ENCODE data around the gene PIK3R6. TPM values are rescaled to one million over a fixed set of nuclear protein-coding genes. Genes with fewer than 3 reads are reported as not detected.

The PIK3R6 gene
- total RNA-seq, 1 donor from 2014 or later: 1.6 TPM

DNA sequence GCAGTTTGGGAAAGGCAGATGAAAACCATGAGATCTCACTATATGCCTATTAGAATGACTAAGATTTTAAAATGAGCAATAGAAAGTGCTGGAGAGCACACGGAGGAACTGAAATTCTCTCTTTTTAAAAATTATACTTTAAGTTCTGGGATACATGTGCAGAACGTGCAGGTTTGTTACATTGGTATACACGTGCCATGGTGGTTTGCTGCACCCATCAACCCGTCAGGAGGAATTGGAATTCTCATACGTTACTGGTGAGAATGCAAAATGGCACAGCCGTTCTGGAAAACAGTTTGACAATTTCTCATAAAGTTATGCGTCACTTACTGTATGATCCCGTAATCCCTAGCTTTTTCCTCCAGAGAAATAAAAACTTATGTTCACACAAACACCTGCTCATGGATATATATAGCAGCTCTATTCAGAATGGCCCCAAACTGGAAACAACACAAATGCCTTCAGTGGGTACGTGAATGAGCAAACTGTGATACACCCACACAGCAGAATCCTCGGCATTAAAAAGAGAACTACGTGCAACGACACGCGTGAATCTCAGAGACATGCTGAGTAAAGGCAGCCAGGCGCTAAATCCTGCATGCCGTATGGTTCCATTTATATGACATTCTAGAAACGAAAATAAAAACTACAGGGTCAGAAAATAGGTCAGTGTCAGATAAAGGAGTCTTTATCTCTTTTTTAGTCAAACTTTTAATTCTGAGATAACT, 11.8 kb downstream of the PIK3R6 start:
- peak; percentile 18 for DNase-seq (ENCODE audit: low spot score)

DNA sequence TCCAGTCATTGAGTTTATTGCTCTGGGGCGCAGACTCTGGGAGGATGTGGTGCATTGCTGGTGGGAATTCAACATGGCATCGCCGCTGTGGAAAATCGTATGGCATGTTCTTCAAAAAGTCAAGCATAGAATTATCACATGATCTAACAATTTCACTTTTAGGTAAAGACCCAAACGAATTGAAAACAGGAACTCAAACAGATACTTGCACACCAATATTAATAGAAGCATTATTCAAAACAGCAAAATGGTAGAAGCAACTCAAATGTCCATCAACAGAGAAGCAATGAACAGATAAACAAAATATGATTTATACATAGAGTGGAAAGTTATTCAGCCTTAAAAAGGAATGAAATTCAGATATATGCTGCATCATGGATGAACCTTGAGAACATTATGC, 15.9 kb downstream of the PIK3R6 start:
- DNase-seq (ENCODE audit: low spot score): peak; percentile 16

DNA sequence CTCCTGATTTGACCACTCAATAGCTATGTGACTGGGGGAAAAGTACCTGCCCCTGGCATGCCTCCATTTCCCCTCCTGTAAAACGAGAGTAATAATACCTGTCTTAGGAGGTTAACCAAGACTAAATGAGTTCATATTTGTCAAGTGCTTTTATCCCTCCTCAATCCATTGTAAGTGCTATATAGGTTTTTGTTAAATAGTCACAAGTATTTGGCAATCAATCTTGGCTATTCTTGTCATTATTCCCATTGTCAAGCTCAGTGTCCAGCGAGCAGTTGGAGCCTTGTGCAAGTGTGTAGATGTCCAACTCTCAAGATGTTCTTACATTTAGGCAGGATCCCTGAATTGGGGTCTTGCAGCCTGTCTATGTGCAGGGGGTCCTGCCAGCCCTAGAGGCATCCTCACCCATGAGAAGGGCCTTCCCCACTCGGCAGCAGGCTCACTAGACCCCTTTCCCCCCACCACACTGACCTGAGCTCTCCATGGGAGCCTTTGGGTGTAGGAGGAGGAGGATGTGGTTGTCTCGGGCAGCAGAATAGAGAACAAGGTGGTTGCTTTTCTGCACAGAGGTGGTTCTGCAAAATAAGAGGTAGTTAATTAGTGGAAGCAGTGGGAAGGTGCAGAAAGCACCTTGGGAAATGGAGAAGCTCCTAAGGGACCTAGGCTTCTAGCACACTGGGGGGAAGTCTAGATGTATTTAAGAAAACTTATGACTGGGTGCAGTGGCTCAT, 18.0 kb downstream of the PIK3R6 start:
- peak; percentile 24 for DNase-seq (ENCODE audit: low spot score)

DNA sequence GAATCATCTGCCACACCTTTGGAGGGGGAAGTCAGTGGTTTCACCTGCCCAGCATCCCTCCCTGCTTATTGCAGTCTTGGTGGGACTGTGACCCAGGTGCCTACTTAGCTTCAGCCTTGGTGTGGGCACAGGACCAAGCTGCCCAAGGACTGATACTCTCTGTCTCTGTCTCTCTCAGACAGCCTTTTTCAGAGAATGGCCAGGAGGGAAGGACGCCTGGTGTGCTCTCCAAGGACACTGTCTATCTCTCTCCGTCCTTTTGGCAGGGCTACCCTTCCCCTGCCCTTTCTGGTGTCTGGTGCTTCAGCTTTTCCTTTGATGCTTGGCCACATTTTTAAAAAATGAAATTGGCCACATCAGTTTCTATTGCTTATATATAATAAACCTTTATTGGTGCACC, 19.6 kb downstream of the PIK3R6 start:
- peak; percentile 37 for DNase-seq (ENCODE audit: low spot score)

DNA sequence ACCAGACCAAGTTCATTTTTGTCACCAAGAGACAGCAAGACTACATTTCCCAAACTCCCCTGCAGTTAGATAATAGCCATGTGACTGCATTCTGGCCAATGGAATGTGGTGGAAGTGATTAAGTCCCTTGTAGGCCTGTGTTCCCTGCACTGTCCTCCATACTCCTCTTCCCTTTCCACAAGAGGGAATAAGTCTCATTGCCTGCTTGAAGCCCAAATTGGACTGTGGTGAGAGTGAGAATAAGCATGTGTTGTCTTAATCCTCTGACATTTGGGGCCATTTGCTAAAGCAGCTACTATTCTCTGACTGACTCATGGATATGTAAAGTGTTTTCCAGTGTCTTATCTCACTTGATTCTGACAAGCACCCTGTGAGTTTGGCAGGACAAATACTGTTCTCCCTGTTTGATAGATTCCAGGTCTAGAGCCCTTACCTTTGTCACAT, 20.7 kb downstream of the PIK3R6 start:
- DNase-seq (ENCODE audit: low spot score): peak; percentile 6

DNA sequence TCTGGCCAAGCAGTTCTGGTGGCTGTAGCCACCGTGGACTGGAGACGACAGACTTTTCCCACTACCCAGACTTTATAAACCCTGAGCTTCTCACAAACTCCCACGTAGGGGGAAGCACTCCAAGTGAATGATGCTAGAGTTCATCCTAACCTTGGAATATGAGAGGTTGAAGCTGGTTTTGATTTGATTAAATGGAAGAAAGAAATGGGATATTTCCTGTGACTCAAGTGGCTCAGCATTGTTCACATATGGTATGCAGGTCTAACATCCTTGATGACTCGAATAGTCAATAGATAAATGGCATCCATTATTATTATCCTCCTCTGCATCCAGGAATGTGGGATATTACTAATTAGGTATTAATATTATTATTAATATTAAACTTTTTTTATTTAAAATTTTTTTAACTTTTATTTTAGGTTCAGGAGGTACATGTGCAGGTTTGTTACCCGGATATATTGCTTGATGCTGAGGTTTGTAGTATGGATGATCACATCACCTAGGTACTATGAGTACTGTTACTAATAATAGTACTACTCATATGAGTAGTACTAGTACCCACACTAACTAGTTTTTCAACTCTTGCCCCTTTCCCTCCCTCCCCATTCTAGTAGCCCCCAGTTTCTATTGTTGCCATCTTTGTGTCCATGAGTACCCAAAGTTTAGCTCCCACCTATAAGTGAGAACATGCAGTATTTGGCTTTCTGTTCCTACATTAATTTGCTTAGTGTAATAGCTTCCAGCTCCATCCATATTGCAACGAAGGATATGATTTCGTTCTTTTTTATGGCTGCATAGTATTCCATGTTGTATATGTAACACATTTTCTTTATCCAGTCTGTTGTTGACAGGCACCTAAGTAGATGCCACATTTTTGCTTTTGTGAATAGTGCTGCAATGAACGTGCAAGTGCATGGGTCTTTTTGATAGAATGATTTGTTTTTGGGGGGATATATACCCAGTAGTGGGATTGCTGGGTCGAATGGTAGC, 22.9 kb downstream of the PIK3R6 start:
- DNase-seq (ENCODE audit: low spot score): no peak

DNA sequence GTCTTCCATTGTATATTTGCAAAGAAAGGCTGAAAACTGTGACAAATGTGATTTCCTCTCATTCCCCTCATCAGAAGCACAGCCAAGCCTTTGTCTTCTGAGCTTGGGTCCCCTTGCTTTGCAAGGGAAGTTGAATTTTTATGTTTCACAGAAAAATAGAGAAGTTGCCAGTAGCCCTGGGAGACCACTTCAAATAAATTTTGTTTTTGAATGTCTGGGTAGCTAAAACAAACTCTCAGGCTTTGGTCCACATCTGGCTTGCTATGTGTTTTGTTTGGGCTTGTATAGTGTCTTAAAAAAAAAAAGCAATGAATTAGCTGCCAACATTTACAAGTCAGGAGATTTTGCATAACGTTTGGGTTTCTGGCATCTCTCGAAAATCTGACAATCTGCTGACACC, 24.1 kb downstream of the PIK3R6 start:
- no peak for DNase-seq (ENCODE audit: low spot score)

DNA sequence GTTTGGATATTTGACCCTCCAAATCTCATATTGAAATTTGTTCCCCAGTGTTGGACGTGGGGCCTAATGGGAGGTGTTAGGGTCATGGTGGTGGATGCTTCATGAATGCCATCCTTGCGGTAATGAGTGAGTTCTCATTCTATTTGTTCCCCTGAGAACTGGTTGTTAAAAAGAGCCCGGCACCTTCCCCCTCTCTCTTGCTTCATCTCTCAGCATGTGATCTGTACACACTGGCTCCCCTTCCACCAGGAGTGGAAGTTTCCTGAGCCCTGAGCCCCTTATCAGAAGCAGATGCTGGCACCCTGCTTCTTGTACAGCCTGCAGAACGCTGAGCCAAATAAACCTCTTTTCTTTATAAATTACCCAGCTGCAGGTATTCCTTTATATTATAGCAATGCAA, 25.6 kb downstream of the PIK3R6 start:
- no peak for DNase-seq (ENCODE audit: low spot score)

DNA sequence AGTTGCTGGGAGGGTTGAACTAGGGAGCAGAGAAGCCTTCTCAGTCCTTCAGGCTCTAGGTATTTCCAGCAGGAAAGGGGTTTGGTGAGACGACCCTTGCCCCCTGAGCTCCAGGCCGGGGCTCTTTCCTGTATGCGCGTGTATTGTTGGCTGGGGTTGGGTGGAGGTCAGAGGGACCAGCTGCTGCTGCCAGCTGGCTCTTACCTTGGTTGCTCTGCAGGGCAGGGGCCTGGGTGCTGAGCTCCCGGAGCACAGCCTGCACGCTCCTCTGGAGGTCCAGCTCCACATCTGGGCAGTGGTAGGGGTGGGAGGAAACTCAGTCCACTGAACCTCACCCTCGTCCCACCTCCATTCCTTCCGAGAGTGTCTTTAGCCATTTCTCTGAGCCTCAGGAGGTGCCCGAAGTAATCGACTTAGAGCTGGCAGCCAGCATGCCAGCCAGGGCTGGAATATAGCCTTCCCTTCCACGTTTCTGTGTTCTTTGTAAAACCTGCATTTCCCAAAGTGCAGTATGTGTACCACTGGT, 28.0 kb downstream of the PIK3R6 start:
- peak; percentile 51 for DNase-seq (ENCODE audit: low spot score)

DNA sequence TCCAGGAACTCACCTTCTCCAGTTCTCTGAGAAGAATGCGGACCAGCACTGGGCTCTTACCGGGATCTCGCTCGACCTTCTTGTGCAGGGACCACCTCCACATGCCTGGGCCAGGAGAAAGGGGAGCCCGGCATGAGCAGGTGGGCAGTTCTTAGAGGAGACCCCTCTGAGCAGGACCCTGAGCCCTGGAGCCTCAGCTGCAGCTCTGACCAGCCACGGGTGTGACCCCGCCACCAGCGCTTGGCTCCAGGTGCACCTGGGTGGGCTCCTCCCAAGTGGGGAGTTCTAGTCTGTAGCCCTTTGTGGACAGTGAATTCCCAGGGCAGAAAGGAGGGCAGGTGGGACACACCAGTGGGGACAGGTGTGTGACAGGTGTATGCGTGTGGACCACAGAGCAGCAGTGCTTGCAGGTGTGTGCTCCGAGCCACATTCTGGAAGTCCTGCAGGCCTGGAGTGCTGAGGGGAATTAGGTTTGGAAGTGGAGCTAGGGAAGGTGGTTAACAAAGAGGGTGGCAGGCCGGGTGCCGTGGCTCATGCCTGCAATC, 28.9 kb downstream of the PIK3R6 start:
- peak; percentile 87 for DNase-seq (ENCODE audit: low spot score)

DNA sequence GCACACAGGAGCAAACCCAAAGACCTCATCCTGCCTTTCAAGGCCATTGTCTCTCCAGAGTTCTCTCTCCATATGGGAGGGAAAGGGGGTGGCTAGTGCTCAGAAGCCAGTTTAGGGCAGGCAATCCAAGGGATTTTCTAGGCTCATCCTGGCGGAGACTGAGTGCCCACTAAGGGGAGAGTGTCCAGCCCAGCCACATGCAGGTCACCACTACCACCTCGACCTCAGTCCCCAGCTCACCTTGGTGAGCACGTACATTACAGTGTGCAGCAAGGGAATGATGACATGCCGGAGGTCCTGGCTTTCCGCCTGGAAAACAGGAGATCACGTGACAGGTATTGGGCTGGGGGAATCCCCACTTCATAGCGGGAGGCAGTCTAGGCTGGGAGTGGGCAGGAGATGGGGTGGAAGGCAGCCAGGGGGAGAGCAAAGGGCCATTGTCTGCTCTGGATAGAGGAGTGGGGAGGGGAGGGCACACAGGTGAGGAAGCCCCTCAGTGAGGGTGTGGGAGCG, 29.9 kb downstream of the PIK3R6 start:
- peak; percentile 41 for DNase-seq (ENCODE audit: low spot score)

DNA sequence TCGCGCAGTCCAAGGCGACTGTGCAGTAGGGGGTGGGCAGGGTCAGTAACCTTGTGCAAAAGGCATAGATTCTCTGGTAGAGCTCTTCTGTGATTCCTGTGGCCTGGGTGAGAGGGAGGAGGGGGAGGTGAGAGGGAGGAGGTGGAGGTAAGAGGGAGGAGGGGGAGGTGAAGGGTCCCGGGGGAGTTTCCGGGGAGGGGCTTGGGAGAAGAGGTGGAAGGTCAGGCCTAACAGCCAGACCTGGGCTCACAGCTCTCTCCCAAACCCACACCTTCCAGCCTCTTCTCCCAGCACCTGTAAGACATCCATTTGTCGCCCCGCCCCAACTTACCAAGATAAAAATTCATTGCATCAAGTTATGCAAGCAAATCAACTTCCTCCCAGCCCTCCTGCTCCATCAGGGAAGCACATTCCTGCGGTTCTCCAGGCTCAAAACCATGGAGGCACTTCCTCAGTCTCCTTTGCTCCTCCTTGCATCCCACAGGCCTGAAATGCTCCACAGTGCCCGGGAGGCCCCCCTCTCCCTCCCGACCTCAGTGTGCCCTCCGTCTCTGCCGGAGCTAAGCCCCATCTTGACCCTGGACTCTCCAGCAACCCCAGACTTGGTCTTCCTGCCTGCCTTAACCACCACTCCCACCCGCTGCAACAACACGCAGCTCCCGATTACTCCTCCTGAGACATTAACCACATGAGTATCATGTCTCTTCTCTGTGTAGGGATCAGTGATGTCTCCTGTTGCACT, 30.5 kb downstream of the PIK3R6 start:
- peak; percentile 49 for DNase-seq (ENCODE audit: low spot score)

DNA sequence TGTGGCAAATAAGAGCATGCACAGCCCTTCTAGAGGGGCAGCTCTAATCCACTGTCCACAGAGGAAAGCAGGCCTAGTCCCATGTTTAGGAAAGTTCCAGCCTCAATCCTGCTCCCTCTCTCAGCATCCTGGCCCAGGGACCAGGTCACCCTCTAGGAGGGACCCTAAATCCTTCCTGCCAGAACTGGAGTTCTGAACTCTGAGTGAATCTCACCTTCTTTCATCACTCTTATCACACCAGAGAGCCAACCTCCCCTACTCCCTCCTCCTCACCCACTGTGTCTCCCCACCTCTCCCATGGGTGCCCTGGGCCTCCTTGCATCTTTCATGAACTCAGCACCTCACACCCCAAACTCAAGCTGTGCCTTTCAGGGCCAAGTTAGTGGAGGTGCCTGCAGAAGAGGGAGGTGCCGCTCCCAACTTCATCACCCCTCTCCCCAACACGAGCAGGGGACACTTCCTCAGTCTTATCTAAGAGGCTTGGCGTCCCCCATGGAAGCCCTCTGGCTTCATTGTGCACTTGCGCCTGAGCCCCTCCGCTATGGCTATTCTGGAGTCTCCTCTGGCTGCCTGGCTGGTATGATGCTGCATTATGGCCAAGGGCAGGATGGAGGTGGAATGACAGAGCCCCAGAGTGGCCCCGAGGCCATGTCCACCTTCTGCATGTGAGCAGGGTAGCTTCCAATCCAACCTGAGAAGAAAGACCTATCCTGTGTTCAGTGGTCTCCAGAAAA, 31.7 kb downstream of the PIK3R6 start:
- peak; percentile 57 for DNase-seq (ENCODE audit: low spot score)

DNA sequence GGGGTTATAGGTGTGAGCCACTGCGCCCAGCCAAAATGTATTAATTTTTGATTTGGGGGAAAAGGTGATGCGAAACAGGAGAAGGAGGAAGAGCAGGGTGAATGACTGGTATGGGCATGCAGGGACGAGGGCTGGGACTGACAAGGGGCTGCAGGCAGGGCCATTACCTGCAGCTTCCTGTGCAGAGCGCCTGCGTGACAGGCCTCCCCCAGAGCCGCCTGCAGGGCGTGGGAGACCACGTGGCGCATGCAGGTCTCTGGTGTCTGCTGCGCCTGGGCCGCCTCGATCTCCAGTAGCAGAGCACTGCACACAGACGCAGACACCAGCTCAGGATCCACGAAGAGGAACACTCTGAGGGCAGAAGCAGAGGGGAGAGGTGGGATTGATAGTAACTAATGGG, 32.4 kb downstream of the PIK3R6 start:
- DNase-seq (ENCODE audit: low spot score): peak; percentile 73

DNA sequence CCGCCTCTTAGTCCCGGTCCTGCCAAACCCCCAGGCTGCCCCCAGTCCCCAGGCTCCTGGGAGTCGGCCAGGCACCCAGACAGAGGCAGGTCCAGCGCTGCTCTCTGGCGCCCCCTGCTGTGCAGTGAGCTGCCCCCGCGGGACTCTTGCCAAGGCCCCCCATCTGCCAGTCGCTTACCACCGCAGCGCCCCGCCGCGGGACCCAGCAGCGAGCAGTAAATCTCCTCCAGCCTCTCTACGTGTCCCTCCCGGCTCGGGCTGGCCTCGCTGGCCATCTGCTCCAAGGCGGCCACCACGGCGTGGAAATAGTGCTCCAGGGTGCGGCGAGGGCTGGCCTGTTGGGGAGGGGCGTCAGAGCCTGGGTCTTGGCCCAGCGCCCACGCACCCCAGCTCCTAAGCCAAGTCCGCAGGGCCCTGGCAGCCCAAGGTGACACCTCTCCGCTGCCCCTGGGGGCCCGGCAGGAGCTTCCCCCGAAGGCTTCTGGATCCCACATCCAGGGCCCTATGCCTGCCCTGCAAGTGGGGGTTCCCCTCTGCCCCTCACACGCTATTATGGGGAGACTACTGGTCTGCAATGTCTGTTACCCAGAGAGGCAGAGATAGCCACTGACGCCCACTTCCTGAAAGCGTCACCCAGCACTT, 34.6 kb downstream of the PIK3R6 start:
- peak; percentile 88 for DNase-seq (ENCODE audit: low spot score)

DNA sequence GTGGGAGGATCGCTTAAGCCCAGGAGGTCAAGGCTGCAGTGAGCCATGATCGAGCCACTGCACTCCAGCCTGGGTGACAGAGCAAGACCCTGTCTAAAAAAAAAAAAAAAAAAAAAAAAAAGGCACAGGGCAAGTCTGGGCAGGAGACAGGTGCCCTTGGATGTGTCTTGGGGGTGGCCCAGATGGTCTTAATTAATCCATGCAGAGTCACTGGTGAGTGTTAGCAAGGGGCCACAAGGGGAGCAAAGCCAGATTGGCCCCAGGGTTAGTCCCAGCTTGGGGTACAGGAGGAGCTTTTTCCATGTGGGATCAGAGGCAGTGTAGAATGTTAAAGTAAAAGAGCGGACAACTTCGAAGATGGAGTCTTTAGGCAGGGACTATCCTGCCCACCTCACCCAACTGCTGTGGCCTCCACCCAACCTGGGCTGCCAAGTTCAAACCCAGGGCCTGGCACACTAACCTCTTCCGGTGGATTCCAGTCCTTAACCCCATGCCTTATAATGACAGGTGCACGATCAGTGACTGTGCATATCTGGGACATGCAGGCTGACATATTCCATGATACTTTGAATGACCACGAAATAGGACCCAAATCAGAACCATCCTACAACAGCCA, 36.1 kb downstream of the PIK3R6 start:
- DNase-seq (ENCODE audit: low spot score): peak; percentile 64

DNA sequence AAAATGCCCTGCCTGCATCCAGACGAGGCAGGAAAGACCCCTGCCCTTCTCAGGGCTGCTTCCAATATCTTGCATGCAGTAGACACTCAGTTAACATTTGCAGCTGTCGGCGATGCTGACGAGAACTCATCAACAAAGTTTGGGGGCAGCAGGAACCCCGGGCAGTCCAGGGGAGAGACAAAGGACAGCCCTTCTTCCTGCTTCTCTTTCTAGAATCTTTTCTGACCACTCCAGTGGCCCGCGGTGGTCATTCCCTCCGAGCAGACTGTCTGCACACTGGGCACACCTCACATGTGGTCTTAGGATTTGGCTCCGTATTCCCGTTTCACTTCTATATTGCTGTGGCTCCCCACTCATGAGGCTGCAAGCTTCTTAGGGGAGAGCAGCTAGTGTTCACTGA, 37.3 kb downstream of the PIK3R6 start:
- peak; percentile 47 for DNase-seq (ENCODE audit: low spot score)
